ENCODE measurements around the gene SLC17A1.

GRCh38 chr6:25869840-25870239, 38.0 kb upstream of the SLC17A1 start:
- TF ChIP-seq REST (IDR thresholded peaks at IDR 0.05; ENCODE audit: low read depth, low read length) = no peak
- no peak for TF ChIP-seq E2F8 (IDR thresholded peaks at IDR 0.05; ENCODE audit: low read depth, partially characterized antibody)
- no peak for TF ChIP-seq CEBPZ (IDR thresholded peaks at IDR 0.05; ENCODE audit: low read depth, low read length)
- TF ChIP-seq BCL11A (IDR thresholded peaks at IDR 0.05; ENCODE audit: low read depth, low read length) = no peak
- no peak for TF ChIP-seq EZH2 (IDR thresholded peaks at IDR 0.05; ENCODE audit: borderline replicate concordance, control insufficient read depth, low read depth, low read length)

All from GM12878 (cell line).